ENCODE data around the gene DLGAP1.
"Not testable (repeated sequence)": the region's sequence is repeated elsewhere in the genome, so short reads cannot be mapped to it uniquely, and the experiment has no call there.

Gene DLGAP1

GRCh38 chr18:3608099-3608453 is 847.0 kb downstream of the DLGAP1 start:
- not testable (repeated sequence) for H3K36me3 Mint-ChIP-seq; DNase-seq (ENCODE audit: low spot score in 2 of 2); ATAC-seq; H3K9me3 Mint-ChIP-seq; H3K4me3 Mint-ChIP-seq; H3K27ac Mint-ChIP-seq
- H3K4me1 Mint-ChIP-seq: peaks cover 12% of the 10 kb centered on the region

GRCh38 chr18:3607309-3608098 is 847.6 kb downstream of the DLGAP1 start:
- Mint-ChIP-seq H3K27ac (no peak overlapping the region), H3K9me3 (no peaks in the 10 kb centered on the region), H3K36me3 (no peaks in the 10 kb centered on the region), H3K4me3 (no peak overlapping the region), H3K4me1 (peaks cover 12% of the 10 kb centered on the region)
- DNase-seq (ENCODE audit: low spot score in 2 of 2) (no peak), ATAC-seq (no peak)

GRCh38 chr18:3606863-3607262 is 848.2 kb downstream of the DLGAP1 start:
- not testable (repeated sequence) for H3K4me3 Mint-ChIP-seq; DNase-seq (ENCODE audit: low spot score in 2 of 2); H3K27ac Mint-ChIP-seq; H3K9me3 Mint-ChIP-seq; H3K36me3 Mint-ChIP-seq; ATAC-seq
- peaks cover 12% of the 10 kb centered on the region for H3K4me1 Mint-ChIP-seq

GRCh38 chr18:3605954-3606443 is 849.1 kb downstream of the DLGAP1 start:
- no peaks in the 10 kb centered on the region for H3K9me3 Mint-ChIP-seq
- ATAC-seq (no peak), DNase-seq (ENCODE audit: low spot score in 2 of 2) (no peak)
- no peak overlapping the region for H3K4me3 Mint-ChIP-seq
- H3K36me3 Mint-ChIP-seq: no peaks in the 10 kb centered on the region
- peaks cover 12% of the 10 kb centered on the region for H3K4me1 Mint-ChIP-seq
- H3K27ac Mint-ChIP-seq: no peak overlapping the region

- no peaks in the 10 kb centered on the region for H3K9me3 Mint-ChIP-seq
- no peak overlapping the region for H3K27ac Mint-ChIP-seq
- no peak overlapping the region for H3K4me3 Mint-ChIP-seq
- no peak for ATAC-seq
- no peak for DNase-seq (ENCODE audit: low spot score in 2 of 2)
- no peaks in the 10 kb centered on the region for H3K36me3 Mint-ChIP-seq
- peaks cover 12% of the 10 kb centered on the region for H3K4me1 Mint-ChIP-seq
Measured at GRCh38 chr18:3605486-3605952, 849.6 kb downstream of the DLGAP1 start.

GRCh38 chr18:3604498-3605408 is 850.4 kb downstream of the DLGAP1 start:
- peak in 1 of 2 donors; percentile 64 for DNase-seq (ENCODE audit: low spot score in 2 of 2)
- H3K4me1 Mint-ChIP-seq: peaks cover 8% of the 10 kb centered on the region
- no peaks in the 10 kb centered on the region for H3K9me3 Mint-ChIP-seq
- peak; percentile 90 for ATAC-seq
- no peak overlapping the region for H3K4me3 Mint-ChIP-seq
- peaks cover 1% of the 10 kb centered on the region for H3K36me3 Mint-ChIP-seq
- no peak overlapping the region for H3K27ac Mint-ChIP-seq

GRCh38 chr18:3604235-3604497 is 850.9 kb downstream of the DLGAP1 start:
- Mint-ChIP-seq H3K27ac (no peak overlapping the region), H3K4me1 (peaks cover 8% of the 10 kb centered on the region), H3K4me3 (no peak overlapping the region), H3K9me3 (no peaks in the 10 kb centered on the region), H3K36me3 (peaks cover 7% of the 10 kb centered on the region)
- DNase-seq (ENCODE audit: low spot score in 2 of 2) (no peak), ATAC-seq (no peak)

GRCh38 chr18:3603421-3604234 is 851.5 kb downstream of the DLGAP1 start:
- peaks cover 13% of the 10 kb centered on the region for H3K36me3 Mint-ChIP-seq
- peaks cover 8% of the 10 kb centered on the region for H3K4me1 Mint-ChIP-seq
- ATAC-seq (peak; percentile 63), DNase-seq (ENCODE audit: low spot score in 2 of 2) (peak in 1 of 2 donors; percentile 60)
- no peaks in the 10 kb centered on the region for H3K9me3 Mint-ChIP-seq
- no peak overlapping the region for H3K27ac Mint-ChIP-seq
- H3K4me3 Mint-ChIP-seq: no peak overlapping the region

GRCh38 chr18:3601106-3601755 is 853.9 kb downstream of the DLGAP1 start:
- DNase-seq (ENCODE audit: low spot score in 2 of 2); H3K27ac Mint-ChIP-seq; ATAC-seq; H3K4me3 Mint-ChIP-seq; H3K9me3 Mint-ChIP-seq: not testable (repeated sequence)
- Mint-ChIP-seq H3K36me3 (peaks cover 34% of the 10 kb centered on the region), H3K4me1 (peaks cover 16% of the 10 kb centered on the region)

GRCh38 chr18:3599861-3600260 is 855.2 kb downstream of the DLGAP1 start:
- no peak overlapping the region for H3K27ac Mint-ChIP-seq
- H3K9me3 Mint-ChIP-seq: no peaks in the 10 kb centered on the region
- DNase-seq (ENCODE audit: low spot score in 2 of 2) (no peak), ATAC-seq (no peak)
- no peak overlapping the region for H3K4me3 Mint-ChIP-seq
- H3K36me3 Mint-ChIP-seq: peaks cover 47% of the 10 kb centered on the region
- H3K4me1 Mint-ChIP-seq: peaks cover 28% of the 10 kb centered on the region

- H3K27ac Mint-ChIP-seq: peak overlapping the region; percentile 96
- no peaks in the 10 kb centered on the region for H3K9me3 Mint-ChIP-seq
- H3K36me3 Mint-ChIP-seq: peaks cover 54% of the 10 kb centered on the region
- DNase-seq (ENCODE audit: low spot score in 2 of 2) (no peak), ATAC-seq (no peak)
- H3K4me1 Mint-ChIP-seq: peaks cover 33% of the 10 kb centered on the region
- H3K4me3 Mint-ChIP-seq: no peak overlapping the region
Measured at GRCh38 chr18:3599195-3599594, 855.9 kb downstream of the DLGAP1 start.

GRCh38 chr18:3598581-3598980 is 856.5 kb downstream of the DLGAP1 start:
- H3K27ac Mint-ChIP-seq: peak overlapping the region; percentile 96
- peaks cover 60% of the 10 kb centered on the region for H3K36me3 Mint-ChIP-seq
- ATAC-seq (no peak), DNase-seq (ENCODE audit: low spot score in 2 of 2) (no peak)
- H3K9me3 Mint-ChIP-seq: no peaks in the 10 kb centered on the region
- H3K4me1 Mint-ChIP-seq: peaks cover 35% of the 10 kb centered on the region
- no peak overlapping the region for H3K4me3 Mint-ChIP-seq

GRCh38 chr18:3597409-3598357 is 857.4 kb downstream of the DLGAP1 start:
- Mint-ChIP-seq H3K4me1 (peaks cover 44% of the 10 kb centered on the region), H3K27ac (peak overlapping the region; percentile 96)
- ATAC-seq: no peak

More at GRCh38 chr18:3597409-3598357, 857.4 kb downstream of the DLGAP1 start:
- Mint-ChIP-seq H3K4me3 (peak overlapping the region; percentile 79), H3K9me3 (no peaks in the 10 kb centered on the region), H3K36me3 (peaks cover 60% of the 10 kb centered on the region)
- no peak for DNase-seq (ENCODE audit: low spot score in 2 of 2)

Measured in stimulated activated effector memory CD8-positive, alpha-beta T cell treated with anti-CD3 and anti-CD28 coated beads, Interleukin-12 subunit alpha, Interleukin-12 subunit beta, amount 100 ng/mL, for 72 hours (primary cell).